Measurements from ENCODE around the gene NAV2.

Gene NAV2

DNA sequence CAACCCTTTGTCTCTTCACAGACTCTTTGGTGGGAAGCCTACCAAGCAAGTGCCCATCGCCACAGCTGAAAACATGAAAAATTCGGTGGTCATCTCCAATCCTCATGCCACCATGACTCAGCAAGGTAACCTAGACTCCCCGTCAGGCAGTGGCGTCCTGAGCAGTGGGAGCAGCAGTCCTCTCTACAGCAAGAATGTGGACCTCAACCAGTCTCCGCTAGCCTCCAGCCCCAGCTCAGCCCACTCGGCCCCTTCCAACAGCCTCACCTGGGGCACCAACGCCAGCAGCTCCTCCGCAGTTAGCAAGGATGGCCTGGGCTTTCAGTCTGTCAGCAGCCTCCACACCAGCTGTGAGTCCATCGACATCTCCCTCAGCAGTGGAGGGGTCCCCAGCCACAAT lies 336.1 kb downstream of the NAV2 start:
- no peaks in the 10 kb centered on the region for H3K27me3 ChIP-seq (ENCODE audit: control insufficient read depth in 2 of 2, insufficient read depth in 2 of 2, low read length in 2 of 2)
- H3K27ac ChIP-seq (ENCODE audit: low read depth in 2 of 2, low read length in 2 of 2): no peak overlapping the region
- H3K9ac ChIP-seq (ENCODE audit: low read depth in 1 of 2, low read length in 2 of 2): no peak overlapping the region
- H3K36me3 ChIP-seq (ENCODE audit: control insufficient read depth in 2 of 2, insufficient read depth in 2 of 2, low read length in 2 of 2): peaks cover 6 to 13% of the 10 kb centered on the region in 2 donors
- H3K4me1 ChIP-seq (ENCODE audit: control insufficient read depth in 2 of 2, insufficient read depth in 2 of 2, low read length in 2 of 2): no peaks in the 10 kb centered on the region
- no peaks in the 10 kb centered on the region for H3K9me3 ChIP-seq (ENCODE audit: control insufficient read depth in 2 of 2, low read length in 2 of 2)
- no peak overlapping the region for H3K4me3 ChIP-seq (ENCODE audit: low read length in 2 of 2)

- Histone ChIP-seq H3K4me3 (ENCODE audit: low read length in 2 of 2) (no peak overlapping the region), H3K9me3 (ENCODE audit: control insufficient read depth in 2 of 2, low read length in 2 of 2) (no peaks in the 10 kb centered on the region), H3K27me3 (ENCODE audit: control insufficient read depth in 2 of 2, insufficient read depth in 2 of 2, low read length in 2 of 2) (no peaks in the 10 kb centered on the region), H3K9ac (ENCODE audit: low read depth in 1 of 2, low read length in 2 of 2) (no peak overlapping the region), H3K36me3 (ENCODE audit: control insufficient read depth in 2 of 2, insufficient read depth in 2 of 2, low read length in 2 of 2) (peaks cover 6 to 8% of the 10 kb centered on the region in 2 donors), H3K27ac (ENCODE audit: low read depth in 2 of 2, low read length in 2 of 2) (no peak overlapping the region), H3K4me1 (ENCODE audit: control insufficient read depth in 2 of 2, insufficient read depth in 2 of 2, low read length in 2 of 2) (no peaks in the 10 kb centered on the region)
Measured at GRCh38 chr11:20049231-20049630, 336.6 kb downstream of the NAV2 start.

DNA sequence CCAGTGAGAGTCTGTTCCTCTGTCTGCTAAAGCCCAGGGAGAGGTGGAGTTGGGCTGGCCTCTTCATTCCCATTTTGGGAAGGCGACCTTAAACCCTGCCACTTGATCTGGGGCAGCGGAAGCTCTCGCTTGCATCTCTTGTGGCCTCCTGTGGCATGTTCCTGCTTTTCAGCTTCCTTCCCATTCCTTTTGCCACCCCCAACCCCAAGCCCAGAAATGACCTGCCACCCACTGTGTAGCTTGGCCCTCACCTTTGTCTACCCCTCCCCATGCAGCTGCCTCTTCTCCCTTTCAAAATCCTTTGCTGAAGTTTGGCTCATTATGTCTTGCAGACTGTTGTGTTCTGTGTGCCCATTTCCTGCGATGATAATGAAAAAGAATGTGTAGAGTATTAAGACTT lies 337.4 kb downstream of the NAV2 start:
- Histone ChIP-seq H3K27ac (ENCODE audit: low read depth in 2 of 2, low read length in 2 of 2) (no peak overlapping the region), H3K36me3 (ENCODE audit: control insufficient read depth in 2 of 2, insufficient read depth in 2 of 2, low read length in 2 of 2) (peaks cover 8 to 11% of the 10 kb centered on the region in 2 donors), H3K9me3 (ENCODE audit: control insufficient read depth in 2 of 2, low read length in 2 of 2) (no peaks in the 10 kb centered on the region), H3K4me3 (ENCODE audit: low read length in 2 of 2) (no peak overlapping the region), H3K27me3 (ENCODE audit: control insufficient read depth in 2 of 2, insufficient read depth in 2 of 2, low read length in 2 of 2) (no peaks in the 10 kb centered on the region), H3K4me1 (ENCODE audit: control insufficient read depth in 2 of 2, insufficient read depth in 2 of 2, low read length in 2 of 2) (no peaks in the 10 kb centered on the region), H3K9ac (ENCODE audit: low read depth in 1 of 2, low read length in 2 of 2) (no peak overlapping the region)

- no peak overlapping the region for H3K27ac ChIP-seq (ENCODE audit: low read depth in 2 of 2, low read length in 2 of 2)
- no peak overlapping the region for H3K4me3 ChIP-seq (ENCODE audit: low read length in 2 of 2)
- no peaks in the 10 kb centered on the region for H3K27me3 ChIP-seq (ENCODE audit: control insufficient read depth in 2 of 2, insufficient read depth in 2 of 2, low read length in 2 of 2)
- peaks cover 9 to 13% of the 10 kb centered on the region in 2 donors for H3K36me3 ChIP-seq (ENCODE audit: control insufficient read depth in 2 of 2, insufficient read depth in 2 of 2, low read length in 2 of 2)
- H3K9ac ChIP-seq (ENCODE audit: low read depth in 1 of 2, low read length in 2 of 2): no peak overlapping the region
- no peaks in the 10 kb centered on the region for H3K4me1 ChIP-seq (ENCODE audit: control insufficient read depth in 2 of 2, insufficient read depth in 2 of 2, low read length in 2 of 2)
- no peaks in the 10 kb centered on the region for H3K9me3 ChIP-seq (ENCODE audit: control insufficient read depth in 2 of 2, low read length in 2 of 2)
Measured at GRCh38 chr11:20050551-20051333, 338.1 kb downstream of the NAV2 start.

DNA sequence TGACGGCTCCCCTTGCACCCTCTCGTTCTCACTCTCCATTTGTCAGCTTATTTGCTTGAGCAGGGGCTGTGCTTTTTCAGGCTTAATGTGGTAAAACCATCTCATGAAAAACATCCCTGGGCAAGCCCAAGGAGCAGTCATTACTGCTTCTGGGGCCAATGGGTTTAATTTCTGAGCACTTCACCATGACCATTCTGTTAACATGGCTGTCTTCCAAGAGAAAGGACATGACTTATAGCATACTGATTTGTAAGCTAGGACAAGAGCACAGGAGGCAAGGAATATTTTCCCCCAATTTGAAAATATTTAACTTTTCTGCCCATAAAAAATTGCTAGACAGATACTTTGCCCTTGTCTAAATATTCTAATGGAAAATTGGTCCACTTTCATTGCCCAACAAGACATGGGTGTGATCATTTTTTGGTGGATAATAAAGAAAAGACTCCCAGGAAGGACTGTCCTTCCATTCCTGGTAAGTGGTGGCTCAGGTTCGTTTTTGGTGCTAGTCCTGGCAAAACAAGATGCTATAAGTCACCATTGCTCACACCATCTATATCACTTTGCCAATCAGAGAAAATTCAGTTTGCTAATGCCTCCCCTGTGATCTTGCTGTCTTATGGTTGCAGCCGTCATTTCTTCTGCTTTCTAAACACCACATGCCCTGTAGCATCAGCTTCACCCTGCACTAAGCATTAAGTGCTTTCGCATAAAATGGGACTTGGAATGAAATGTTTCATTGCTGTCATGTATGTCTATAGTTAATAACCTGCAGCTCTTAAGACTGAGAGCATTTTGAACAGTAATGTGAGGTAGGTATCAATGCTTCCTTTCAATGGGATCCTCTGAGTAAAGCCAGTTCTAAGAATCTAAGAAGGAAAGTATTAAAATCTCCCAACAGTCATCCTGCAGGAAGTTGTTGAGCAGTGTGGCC lies 339.1 kb downstream of the NAV2 start:
- Histone ChIP-seq H3K36me3 (ENCODE audit: control insufficient read depth in 2 of 2, insufficient read depth in 2 of 2, low read length in 2 of 2) (peaks cover 14 to 15% of the 10 kb centered on the region in 2 donors), H3K27ac (ENCODE audit: low read depth in 2 of 2, low read length in 2 of 2) (no peak overlapping the region), H3K4me3 (ENCODE audit: low read length in 2 of 2) (no peak overlapping the region), H3K9me3 (ENCODE audit: control insufficient read depth in 2 of 2, low read length in 2 of 2) (no peaks in the 10 kb centered on the region), H3K9ac (ENCODE audit: low read depth in 1 of 2, low read length in 2 of 2) (no peak overlapping the region), H3K27me3 (ENCODE audit: control insufficient read depth in 2 of 2, insufficient read depth in 2 of 2, low read length in 2 of 2) (no peaks in the 10 kb centered on the region), H3K4me1 (ENCODE audit: control insufficient read depth in 2 of 2, insufficient read depth in 2 of 2, low read length in 2 of 2) (no peaks in the 10 kb centered on the region)

DNA sequence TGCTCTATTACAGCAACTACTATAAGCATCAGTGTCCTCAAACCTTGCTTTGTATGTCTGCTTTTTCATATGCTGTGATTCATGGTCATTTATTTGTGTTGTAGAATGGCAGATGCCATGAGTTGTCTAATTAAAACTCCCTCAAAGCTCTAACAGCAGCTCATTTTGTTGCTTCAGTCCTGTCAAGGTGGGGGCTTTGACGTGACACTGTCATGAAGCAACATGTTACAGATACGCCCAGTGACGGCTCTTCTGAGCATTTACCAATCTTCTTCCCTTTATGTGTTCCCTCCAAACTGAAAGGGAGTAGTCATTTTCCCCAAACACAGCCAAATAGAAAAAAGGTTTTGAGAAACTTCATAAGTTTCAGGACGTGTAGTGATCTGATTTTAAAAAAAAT lies 340.9 kb downstream of the NAV2 start:
- Histone ChIP-seq H3K9me3 (ENCODE audit: control insufficient read depth in 2 of 2, low read length in 2 of 2) (no peaks in the 10 kb centered on the region), H3K4me3 (ENCODE audit: low read length in 2 of 2) (no peak overlapping the region), H3K36me3 (ENCODE audit: control insufficient read depth in 2 of 2, insufficient read depth in 2 of 2, low read length in 2 of 2) (peaks cover 15 to 17% of the 10 kb centered on the region in 2 donors), H3K4me1 (ENCODE audit: control insufficient read depth in 2 of 2, insufficient read depth in 2 of 2, low read length in 2 of 2) (no peaks in the 10 kb centered on the region), H3K9ac (ENCODE audit: low read depth in 1 of 2, low read length in 2 of 2) (no peak overlapping the region), H3K27me3 (ENCODE audit: control insufficient read depth in 2 of 2, insufficient read depth in 2 of 2, low read length in 2 of 2) (no peaks in the 10 kb centered on the region), H3K27ac (ENCODE audit: low read depth in 2 of 2, low read length in 2 of 2) (no peak overlapping the region)

- Histone ChIP-seq H3K9me3 (ENCODE audit: control insufficient read depth in 2 of 2, low read length in 2 of 2) (no peaks in the 10 kb centered on the region), H3K4me1 (ENCODE audit: control insufficient read depth in 2 of 2, insufficient read depth in 2 of 2, low read length in 2 of 2) (no peaks in the 10 kb centered on the region), H3K36me3 (ENCODE audit: control insufficient read depth in 2 of 2, insufficient read depth in 2 of 2, low read length in 2 of 2) (peaks cover 13 to 18% of the 10 kb centered on the region in 2 donors), H3K27me3 (ENCODE audit: control insufficient read depth in 2 of 2, insufficient read depth in 2 of 2, low read length in 2 of 2) (no peaks in the 10 kb centered on the region), H3K27ac (ENCODE audit: low read depth in 2 of 2, low read length in 2 of 2) (no peak overlapping the region), H3K4me3 (ENCODE audit: low read length in 2 of 2) (no peak overlapping the region), H3K9ac (ENCODE audit: low read depth in 1 of 2, low read length in 2 of 2) (no peak overlapping the region)
Measured at GRCh38 chr11:20054584-20054983, 341.9 kb downstream of the NAV2 start.

GRCh38 chr11:20055312-20055711 lies 342.7 kb downstream of the NAV2 start:
- no peak overlapping the region for H3K4me3 ChIP-seq (ENCODE audit: low read length in 2 of 2)
- no peak overlapping the region for H3K9ac ChIP-seq (ENCODE audit: low read depth in 1 of 2, low read length in 2 of 2)
- H3K27ac ChIP-seq (ENCODE audit: low read depth in 2 of 2, low read length in 2 of 2): no peak overlapping the region
- H3K27me3 ChIP-seq (ENCODE audit: control insufficient read depth in 2 of 2, insufficient read depth in 2 of 2, low read length in 2 of 2): no peaks in the 10 kb centered on the region
- peaks cover 14 to 18% of the 10 kb centered on the region in 2 donors for H3K36me3 ChIP-seq (ENCODE audit: control insufficient read depth in 2 of 2, insufficient read depth in 2 of 2, low read length in 2 of 2)
- no peaks in the 10 kb centered on the region for H3K9me3 ChIP-seq (ENCODE audit: control insufficient read depth in 2 of 2, low read length in 2 of 2)
- H3K4me1 ChIP-seq (ENCODE audit: control insufficient read depth in 2 of 2, insufficient read depth in 2 of 2, low read length in 2 of 2): no peaks in the 10 kb centered on the region

DNA sequence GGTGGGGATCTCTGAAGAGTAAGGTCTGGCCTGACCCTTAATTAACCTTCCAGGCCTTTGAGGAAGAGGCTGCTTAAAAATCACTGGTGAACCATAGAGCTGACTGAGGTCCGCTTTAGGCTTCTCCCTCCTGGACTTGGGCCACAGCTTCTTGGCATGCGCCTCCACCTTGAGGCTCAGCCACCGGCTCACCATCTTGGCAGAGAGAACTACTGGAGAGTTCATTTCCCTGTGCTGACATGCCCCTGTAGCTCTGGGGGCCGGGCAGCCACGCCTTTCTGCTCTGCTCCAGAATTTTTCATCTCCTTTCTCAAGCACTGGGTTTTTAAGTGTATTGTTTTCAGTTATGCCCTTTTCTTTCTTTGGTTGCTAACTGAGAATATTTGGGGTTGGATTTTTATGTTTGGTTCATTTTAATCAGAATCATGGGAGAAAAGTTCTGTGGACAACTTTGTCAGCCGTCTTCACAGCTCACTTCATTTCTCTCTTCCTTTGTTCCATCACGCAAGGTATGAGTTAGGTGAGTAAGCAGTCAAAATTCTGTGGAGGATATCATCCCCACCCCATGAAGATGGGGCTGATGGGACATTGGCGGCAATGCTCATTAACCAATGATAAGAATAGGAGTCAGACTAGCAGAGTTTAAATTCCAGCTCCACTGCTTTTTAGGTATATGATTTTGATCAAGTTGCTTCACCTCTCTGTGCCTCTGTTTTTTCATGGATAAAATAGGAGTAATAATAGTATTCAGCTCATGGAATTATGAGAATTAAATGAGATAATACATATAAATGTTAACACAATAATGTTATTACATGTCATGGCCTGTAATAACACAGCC lies 343.7 kb downstream of the NAV2 start:
- peaks cover 17 to 18% of the 10 kb centered on the region in 2 donors for H3K36me3 ChIP-seq (ENCODE audit: control insufficient read depth in 2 of 2, insufficient read depth in 2 of 2, low read length in 2 of 2)
- no peaks in the 10 kb centered on the region for H3K4me1 ChIP-seq (ENCODE audit: control insufficient read depth in 2 of 2, insufficient read depth in 2 of 2, low read length in 2 of 2)
- H3K9me3 ChIP-seq (ENCODE audit: control insufficient read depth in 2 of 2, low read length in 2 of 2): no peaks in the 10 kb centered on the region
- H3K27me3 ChIP-seq (ENCODE audit: control insufficient read depth in 2 of 2, insufficient read depth in 2 of 2, low read length in 2 of 2): no peaks in the 10 kb centered on the region
- H3K27ac ChIP-seq (ENCODE audit: low read depth in 2 of 2, low read length in 2 of 2): no peak overlapping the region
- no peak overlapping the region for H3K4me3 ChIP-seq (ENCODE audit: low read length in 2 of 2)
- H3K9ac ChIP-seq (ENCODE audit: low read depth in 1 of 2, low read length in 2 of 2): no peak overlapping the region

All from mucosa of rectum (tissue), 2 donors.